Heart left ventricle (tissue), 13 donors: ENCODE data around the gene SIX4.

ENCODE experiments used
- CTCF ChIP-seq, 12 donors: fragments of 200-600 bp; sonication (generic) in 4 of 12; IDR thresholded peaks; one replicate each; pipeline versions ENCODE4 v1.5.0 to v1.8.0; 2018 to 2022; ENCODE audit warnings: antibody characterized with exemption in 12 of 12, mild to moderate bottlenecking in 5 of 12
- POLR2A ChIP-seq, 2 donors: fragments of 450-650 bp; IDR thresholded peaks; one replicate each; pipeline ENCODE4 v1.6.1; 2017; ENCODE audit warnings: antibody characterized with exemption in 2 of 2, mild to moderate bottlenecking in 2 of 2, moderate library complexity in 2 of 2
- donor health status: ischemic (EF 13 %, LVEDD 7.1; RV severe dilation, severe dysfunction).
- donor health status: DM: no; HTN: yes; CAD: no.
- donor health status: DM: no; HTN: no; CAD: no.
- donor health status: ischemic (EF 25% LVEDD 6.9; RV normal size, moderate dysfunction).
- donor health status: ischemic (EF 25% LVEDD 5.7; RV mildly dilated, moderate dysfunction).
- donor health status: ischemic (EF 35%, LVEDD 5.7; RV mildly dilated, moderate dysfunction).
- donor health status: nonischemic (EF 11% LVEDD 7.7; RV severe dilation, severe dysfunction).
- donor health status: DM: yes; HTN: yes; CAD: no.
- donor health status: PGD.
- donor health status: ischemic (EF 29% LVEDD 5.4; RV normal size, mild dysfunction).
- donor health status: nonischemic (EF 23%, LVEDD 6.1; RV moderate dilation, normal function).

GRCh38 chr14:60760209-60760608, 36.1 kb upstream of the SIX4 start:
- TF ChIP-seq CTCF (IDR thresholded peaks at IDR 0.05) (no peak), POLR2A (IDR thresholded peaks at IDR 0.05) (no peak)
